Stomach (tissue), 4 donors: Measurements from ENCODE around the gene NOXRED1.

Source experiments
- EP300 ChIP-seq: sonication (generic); formaldehyde crosslinking; IDR thresholded peaks from one replicate; pipeline ENCODE4 v1.6.1; 2017; ENCODE audit warnings: antibody characterized with exemption
- POLR2A ChIP-seq, 4 donors: fragments of 450-650 bp; IDR thresholded peaks; one replicate each; pipeline ENCODE4 v1.6.1; 2016; ENCODE audit warnings: antibody characterized with exemption in 4 of 4, control low read depth in 2 of 4, mild to moderate bottlenecking in 1 of 4, moderate library complexity in 1 of 4
- POLR2AphosphoS5 ChIP-seq, 3 donors: sonication (generic); formaldehyde crosslinking; IDR thresholded peaks; one replicate each; pipeline ENCODE4 v1.6.1; 2016; ENCODE audit warnings: antibody characterized with exemption in 3 of 3
- TF ChIP-seq, protein P1 (sequence below), 7 experiments: fragments of 450-650 bp in 4 of 7; fragments of 200-600 bp in 3 of 7; sonication (generic) in 3 of 7; IDR thresholded peaks; one replicate each; pipeline ENCODE4 v1.5.1; 2016 to 2019; ENCODE audit warnings: antibody characterized with exemption in 7 of 7, control low read depth in 2 of 7, mild to moderate bottlenecking in 1 of 7

DNA sequence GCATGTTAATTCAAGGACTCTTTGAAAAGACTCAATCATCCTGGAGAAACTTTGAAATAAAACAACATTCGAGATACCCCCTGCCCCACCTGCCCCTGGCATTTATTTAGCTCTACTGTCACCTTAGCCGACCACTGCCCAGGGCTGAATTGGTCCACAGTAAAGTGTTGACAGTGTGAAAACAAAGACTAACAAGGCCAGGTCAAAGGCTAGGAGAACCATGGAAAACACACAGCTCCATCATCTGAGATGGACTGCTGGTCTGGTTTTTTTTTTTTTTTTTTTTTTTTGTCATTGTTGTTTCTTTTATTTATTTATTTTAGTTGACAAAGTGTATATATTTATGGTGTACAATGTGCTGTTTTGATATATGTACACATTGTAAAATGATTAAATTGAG, 76.8 kb downstream of the NOXRED1 start:
- no peak for TF ChIP-seq POLR2A (IDR thresholded peaks at IDR 0.05)
- TF ChIP-seq, protein P1, sequence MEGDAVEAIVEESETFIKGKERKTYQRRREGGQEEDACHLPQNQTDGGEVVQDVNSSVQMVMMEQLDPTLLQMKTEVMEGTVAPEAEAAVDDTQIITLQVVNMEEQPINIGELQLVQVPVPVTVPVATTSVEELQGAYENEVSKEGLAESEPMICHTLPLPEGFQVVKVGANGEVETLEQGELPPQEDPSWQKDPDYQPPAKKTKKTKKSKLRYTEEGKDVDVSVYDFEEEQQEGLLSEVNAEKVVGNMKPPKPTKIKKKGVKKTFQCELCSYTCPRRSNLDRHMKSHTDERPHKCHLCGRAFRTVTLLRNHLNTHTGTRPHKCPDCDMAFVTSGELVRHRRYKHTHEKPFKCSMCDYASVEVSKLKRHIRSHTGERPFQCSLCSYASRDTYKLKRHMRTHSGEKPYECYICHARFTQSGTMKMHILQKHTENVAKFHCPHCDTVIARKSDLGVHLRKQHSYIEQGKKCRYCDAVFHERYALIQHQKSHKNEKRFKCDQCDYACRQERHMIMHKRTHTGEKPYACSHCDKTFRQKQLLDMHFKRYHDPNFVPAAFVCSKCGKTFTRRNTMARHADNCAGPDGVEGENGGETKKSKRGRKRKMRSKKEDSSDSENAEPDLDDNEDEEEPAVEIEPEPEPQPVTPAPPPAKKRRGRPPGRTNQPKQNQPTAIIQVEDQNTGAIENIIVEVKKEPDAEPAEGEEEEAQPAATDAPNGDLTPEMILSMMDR (IDR thresholded peaks at IDR 0.05): no peak
- TF ChIP-seq EP300: no peak
- TF ChIP-seq POLR2AphosphoS5 (IDR thresholded peaks at IDR 0.05): no peak
